IPS-NIHi7 (cell line): ENCODE data around the gene CAP1.
A peak's percentile ranks its signal among the peaks of the same experiment; 100 is the strongest.

ENCODE experiments used
- DNase-seq: peaks from one replicate; pipeline ENCODE4 v3.0.0; 2012; ENCODE audit warnings: mixed read lengths; ENCODE audit errors: extremely low spot score

CAP1 gene

GRCh38 chr1:40095806-40096205, 55.3 kb downstream of the CAP1 start:
- DNase-seq: no peak

- DNase-seq: no peak
These were observed 56.1 kb downstream of the CAP1 start for GRCh38 chr1:40096646-40096976.

- peak; percentile 95 for DNase-seq
These were observed 56.7 kb downstream of the CAP1 start, which contains the start of gene PPT1 for GRCh38 chr1:40096977-40097782. Gene PPT1 (minus strand): TSS chr1:40097252. CDS start chr1:40097238, 14 bp downstream.

GRCh38 chr1:40102038-40102437, 61.5 kb downstream of the CAP1 start:
- DNase-seq: no peak

- no peak for DNase-seq
These were observed 62.4 kb downstream of the CAP1 start for GRCh38 chr1:40102896-40103295.

GRCh38 chr1:40105028-40105427, 64.5 kb downstream of the CAP1 start:
- DNase-seq: no peak

GRCh38 chr1:40107290-40107959, 66.9 kb downstream of the CAP1 start:
- peak; percentile 14 for DNase-seq

GRCh38 chr1:40110389-40110788, 69.9 kb downstream of the CAP1 start:
- DNase-seq: no peak

GRCh38 chr1:40114400-40114799, 73.9 kb downstream of the CAP1 start:
- no peak for DNase-seq

GRCh38 chr1:40120128-40120527, 79.6 kb downstream of the CAP1 start:
- no peak for DNase-seq
